IMR-90 (cell line): ENCODE results near the gene ABCA8. TPM values are rescaled to one million over a fixed set of nuclear protein-coding genes. Genes with fewer than 3 reads are reported as not detected.
A peak's percentile ranks its signal among the peaks of the same experiment; 100 is the strongest.

Experiments
- ATAC-seq: fragments of 200-7000 bp; cut with Tn5 transposase; 2 replicates; pipeline ENCODE4 v1.9.1; 2020; ENCODE audit warnings: low read depth, mild to moderate bottlenecking, moderate library complexity
- BruUV-seq: library from RNA; stranded (reverse); fragments of 400-500 nt; replicated peaks from 2 replicates; lab custom pipeline; 2021; lab: Mats Ljungman, UMichigan
- CTCF ChIA-PET: fragments of 300-600 bp; formaldehyde crosslinking; extraction: SDS; loops from one replicate; lab custom pipeline; 2021; ENCODE audit warnings: antibody characterized with exemption; lab: Yijun Ruan, JAX
- POLR2A ChIA-PET: fragments of 300-600 bp; sonication (Branson Sonifier 250); formaldehyde crosslinking; loops from one replicate; lab custom pipeline; 2022; ENCODE audit warnings: antibody characterized with exemption; ENCODE audit not compliant: unreplicated experiment; lab: Charles Lee
- DNase-seq: peaks from one replicate; pipeline ENCODE4 v3.0.0; 2013
- H2AFZ ChIP-seq: replicated peaks from 2 replicates; pipeline ENCODE3; 2013; ENCODE audit warnings: low read length, mild to moderate bottlenecking; ENCODE audit not compliant: poor library complexity
- H2AK5ac ChIP-seq: 2 replicates; pipeline ENCODE4 v1.6.1; 2013; ENCODE audit warnings: low read depth, low read length, inconsistent platforms
- H2AK9ac ChIP-seq: replicated peaks from 2 replicates; pipeline ENCODE3; 2013; ENCODE audit warnings: mild to moderate bottlenecking, low read depth, low read length, moderate library complexity; ENCODE audit not compliant: poor library complexity
- H2BK120ac ChIP-seq: 2 replicates; pipeline ENCODE4 v1.6.1; 2013; ENCODE audit warnings: low read depth, low read length, inconsistent platforms
- H2BK15ac ChIP-seq: 3 replicates; pipeline ENCODE4 v1.6.1; 2013; ENCODE audit warnings: low read depth, low read length, inconsistent platforms
- H2BK20ac ChIP-seq: 2 replicates; pipeline ENCODE4 v1.6.1; 2013; ENCODE audit warnings: low read depth, mild to moderate bottlenecking, inconsistent platforms, low read length, moderate library complexity
- H2BK5ac ChIP-seq: 2 replicates; pipeline ENCODE4 v1.6.1; 2013; ENCODE audit warnings: mild to moderate bottlenecking, low read depth, low read length, inconsistent platforms; ENCODE audit not compliant: poor library complexity, severe bottlenecking
- H3K14ac ChIP-seq: replicated peaks from 2 replicates; pipeline ENCODE4 v1.6.1; 2013; ENCODE audit warnings: low read depth, low read length, inconsistent platforms
- H3K18ac ChIP-seq: 2 replicates; pipeline ENCODE4 v1.6.1; 2013; ENCODE audit warnings: low read depth, low read length, control low read depth
- H3K23ac ChIP-seq: 2 replicates; pipeline ENCODE4 v1.6.1; 2013; ENCODE audit warnings: low read depth, low read length, inconsistent platforms
- H3K27ac ChIP-seq: 2 replicates; pipeline ENCODE4 v1.5.1; 2013; ENCODE audit warnings: mild to moderate bottlenecking, control low read depth, low read length; ENCODE audit not compliant: insufficient read depth
- H3K27me3 ChIP-seq: 2 replicates; pipeline ENCODE4 v1.6.1; 2013; ENCODE audit warnings: low read length; ENCODE audit not compliant: control insufficient read depth, insufficient read depth
- H3K36me3 ChIP-seq: 2 replicates; pipeline ENCODE4 v1.6.1; 2013; ENCODE audit warnings: low read length, mixed read lengths; ENCODE audit not compliant: control insufficient read depth, insufficient read depth
- H3K4ac ChIP-seq: 2 replicates; pipeline ENCODE4 v1.6.1; 2013; ENCODE audit warnings: low read depth, low read length, inconsistent platforms
- H3K4me1 ChIP-seq: 2 replicates; pipeline ENCODE4 v1.6.1; 2013; ENCODE audit warnings: low read length, mixed read lengths; ENCODE audit not compliant: control insufficient read depth, insufficient read depth
- H3K4me2 ChIP-seq: 2 replicates; pipeline ENCODE4 v1.6.1; 2013; ENCODE audit warnings: low read depth, mild to moderate bottlenecking, control low read depth, low read length, moderate library complexity
- H3K4me3 ChIP-seq: 2 replicates; pipeline ENCODE4 v1.5.1; 2013; ENCODE audit warnings: low read depth, mild to moderate bottlenecking, control low read depth, low read length, moderate library complexity; ENCODE audit not compliant: insufficient read depth
- H3K56ac ChIP-seq: 2 replicates; pipeline ENCODE4 v1.6.1; 2013; ENCODE audit warnings: low read length, inconsistent platforms; ENCODE audit not compliant: insufficient read depth; ENCODE audit errors: extremely low read depth
- H3K79me1 ChIP-seq, 2 experiments: 2 replicates each; pipeline ENCODE4 v1.6.1; 2013; ENCODE audit warnings: low read length in 2 of 2, inconsistent platforms in 1 of 2, low read depth in 1 of 2
- H3K9ac ChIP-seq: 2 replicates; pipeline ENCODE4 v1.6.1; 2013; ENCODE audit warnings: low read depth, low read length, control low read depth
- H3K9me1 ChIP-seq: 2 replicates; pipeline ENCODE4 v1.6.1; 2013; ENCODE audit warnings: low read length, inconsistent platforms; ENCODE audit not compliant: insufficient read depth
- H3K9me3 ChIP-seq: 2 replicates; pipeline ENCODE4 v1.6.1; 2013; ENCODE audit warnings: low read length; ENCODE audit not compliant: control insufficient read depth, insufficient read depth
- H4K20me1 ChIP-seq: 2 replicates; pipeline ENCODE4 v1.6.1; 2013; ENCODE audit warnings: low read length, inconsistent platforms; ENCODE audit not compliant: insufficient read depth
- H4K5ac ChIP-seq: 2 replicates; pipeline ENCODE4 v1.6.1; 2013; ENCODE audit warnings: mild to moderate bottlenecking, low read depth, low read length, control low read depth
- H4K8ac ChIP-seq, 2 experiments: 2 replicates each; pipeline ENCODE4 v1.6.1; 2013; ENCODE audit warnings: low read depth in 2 of 2, low read length in 2 of 2, control low read depth in 1 of 2, inconsistent platforms in 1 of 2
- H4K91ac ChIP-seq: 2 replicates; pipeline ENCODE4 v1.6.1; 2013; ENCODE audit warnings: low read depth, low read length, inconsistent platforms; ENCODE audit not compliant: insufficient read depth
- CEBPB ChIP-seq: IDR thresholded peaks from 2 replicates; pipeline ENCODE4 v1.6.1; 2012; ENCODE audit warnings: low read depth, low read length, improper control_type of control experiment
- USF2 ChIP-seq: fragments of 150-350 bp; IDR thresholded peaks from 2 replicates; pipeline ENCODE4 v1.6.1; 2017; ENCODE audit warnings: mild to moderate bottlenecking, antibody characterized with exemption, low read length, low read depth
- WGBS, 2 experiments: methylation state at CpG; one replicate each; pipeline versions ENCODE4 v1.1.5 to v1.1.7; 2013; ENCODE audit warnings: missing lambda C conversion rate in 2 of 2; ENCODE audit not compliant: insufficient read length in 1 of 2; ENCODE audit errors: extremely low coverage in 2 of 2; 5-methylcytosine and 5-hydroxymethylcytosine counted together
- dilution Hi-C: fragments of 300-500 bp; cut with HindIII; formaldehyde crosslinking; loops from one replicate; pipeline ENCODE4 v1.14.3; 2018; ENCODE audit warnings: low sequenced_read_pairs; ENCODE audit not compliant: unreplicated experiment
- in situ Hi-C: fragments of 300-500 bp; cut with MboI; formaldehyde crosslinking; loops from 3 replicates; pipeline ENCODE4 v1.14.3; 2019; ENCODE audit warnings: low sequenced_read_pairs, inconsistent platforms, mixed read lengths
- intact Hi-C: fragments of 100-400 bp; cut with micrococcal nuclease; formaldehyde crosslinking; loops from 2 replicates; pipeline ENCODE4 v1.10.0; 2022
- polyA plus RNA-seq, 3 experiments: library from polyadenylated mRNA; depleted of rRNA; stranded (reverse); fragments of >200 nt; gene quantifications; 2 replicates each; pipeline ENCODE4 v1.2.3, GENCODE V29; 2012; ENCODE audit warnings: low replicate concordance in 1 of 3
- total RNA-seq: library from RNA; depleted of rRNA; stranded (reverse); fragments of >200 nt; gene quantifications from 2 replicates; pipeline ENCODE4 v1.2.3, GENCODE V29; 2012

Gene ABCA8
- total and polyA plus RNA-seq, 2 of the 4 experiments (the other 2 are of a cell fraction), result 1.8 TPM

- H4K20me1 ChIP-seq, result 0 out of 2 replicates have a peak, but pooled peaks cover 3% of the 10 kb centered on the region
- ChIA-PET POLR2A (no interaction called here), CTCF (no interaction called here)
- H3K9ac ChIP-seq, result no peak overlapping the region
- no peak overlapping the region for H3K27ac ChIP-seq
- intact Hi-C loops, result no loop called here
- H2AK5ac ChIP-seq, result peak overlapping the region; percentile 21
- BruUV-seq, result no TSS peak
- H4K5ac ChIP-seq, result no peak overlapping the region
- peak overlapping the region; percentile 67; the same call in 1 of the 2 replicates for H3K4ac ChIP-seq
- H2BK120ac ChIP-seq, result peak overlapping the region; percentile 91
- ATAC-seq, result no peak
- no peaks in the 10 kb centered on the region for H3K79me1 ChIP-seq
- H2BK15ac ChIP-seq, result peak overlapping the region; percentile 61
- peaks cover 14% of the 10 kb centered on the region for H3K9me1 ChIP-seq
- H3K14ac ChIP-seq, result peak overlapping the region; percentile 73
- peak overlapping the region; percentile 50; the same call in 1 of the 2 replicates for H3K18ac ChIP-seq
- DNase-seq, result no peak
- H3K36me3 ChIP-seq, result no peaks in the 10 kb centered on the region
- peaks cover 13% of the 10 kb centered on the region for H3K4me1 ChIP-seq
- 82% methylated on average over 5 of the region's 8 CpGs; no CpG with 5 or more reads in 1 of the 2 experiments for WGBS, 2 experiments
- H4K91ac ChIP-seq, result 0 out of 2 replicates have a peak overlapping the region, but pooled peaks have one; percentile 28
- TF ChIP-seq CEBPB (peak; percentile 74), USF2 (no peak)
- H2BK20ac ChIP-seq, result peak overlapping the region; percentile 81
- H3K4me2 ChIP-seq, result no peak overlapping the region
- no peak overlapping the region for H2AFZ ChIP-seq
- H3K4me3 ChIP-seq, result no peak overlapping the region
- H4K8ac ChIP-seq, result peak overlapping the region in 1 of 2 experiments; percentile 31; a peak in 1 of 4 replicates
- H2BK5ac ChIP-seq, result no peak overlapping the region
- H3K9me3 ChIP-seq, result no peaks in the 10 kb centered on the region
- no peaks in the 10 kb centered on the region for H3K27me3 ChIP-seq
- dilution Hi-C loops, result no loop called here
- H3K56ac ChIP-seq, result no peak overlapping the region
- peak overlapping the region; percentile 49 for H3K23ac ChIP-seq
- in situ Hi-C loops, result no loop called here
- peak overlapping the region; percentile 34 for H2AK9ac ChIP-seq
Measured at GRCh38 chr17:68820825-68821481, 134.2 kb downstream of the ABCA8 start.
